Stimulated activated CD8-positive, alpha-beta memory T cell treated with anti-CD3 and anti-CD28 coated beads, Interleukin-2, amount 100 ng/mL, for 1 hour (primary cell): ENCODE measurements around the gene CCNJ.

ENCODE experiments used
- DNase-seq, 2 donors: peaks; one replicate each; pipeline ENCODE4 v3.0.0-alpha.2; 2020; ENCODE audit warnings: low read depth in 2 of 2

The CCNJ gene

DNA sequence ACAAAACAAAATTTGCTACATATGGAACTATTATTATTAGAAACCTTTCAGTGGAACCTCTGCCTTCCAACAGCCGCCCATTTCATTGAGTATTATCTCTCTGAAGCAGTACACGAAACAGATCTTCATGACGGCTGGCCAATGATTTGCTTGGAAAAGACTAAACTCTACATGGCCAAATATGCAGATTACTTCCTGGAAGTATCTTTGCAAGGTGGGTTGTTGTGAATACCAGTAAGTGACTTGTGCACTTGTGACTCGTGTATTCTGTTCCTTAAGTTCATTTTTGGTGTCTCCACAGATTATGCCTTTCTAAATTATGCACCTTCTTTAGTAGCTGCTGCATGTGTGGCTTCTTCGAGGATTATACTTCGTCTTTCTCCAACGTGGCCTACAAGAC, 13.4 kb downstream of the CCNJ start:
- DNase-seq = no peak

DNA sequence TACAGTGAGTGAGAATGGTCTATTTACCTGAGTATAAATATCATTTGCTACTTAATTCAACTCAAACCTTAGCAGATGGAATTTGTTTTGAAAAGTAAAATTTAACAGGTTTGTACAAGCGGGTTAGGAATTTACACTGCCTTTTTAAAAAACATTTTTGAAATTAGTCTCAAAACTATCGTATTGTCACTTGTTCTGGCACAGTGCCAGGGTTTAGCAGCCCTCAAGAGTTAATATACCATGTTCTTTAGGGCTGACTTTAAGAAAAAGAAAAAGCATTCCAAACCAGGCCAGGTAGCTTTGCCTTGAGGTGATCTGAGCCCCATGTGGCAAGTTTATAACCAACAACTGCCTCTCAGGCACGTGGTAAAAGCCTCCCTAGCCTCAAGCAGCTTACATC, 17.8 kb downstream of the CCNJ start:
- no peak for DNase-seq

DNA sequence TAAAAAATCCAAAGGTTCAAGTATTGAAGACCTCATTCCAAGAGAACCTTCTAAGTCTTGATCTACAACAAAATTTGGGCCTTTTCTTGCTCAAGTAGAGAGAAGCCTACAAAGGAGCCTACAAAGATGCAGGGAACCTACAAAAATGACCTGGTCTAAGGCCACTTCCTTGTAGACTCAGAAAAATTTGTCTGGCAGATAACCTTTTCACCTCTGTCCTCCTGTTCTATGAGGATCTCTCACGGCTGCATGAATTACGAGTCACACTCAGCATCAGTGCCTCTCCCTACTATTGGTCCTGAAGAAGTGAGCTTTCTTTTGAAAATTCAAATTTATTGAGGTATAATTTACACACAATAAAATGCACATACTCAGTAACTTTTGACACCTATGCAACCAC, 29.3 kb downstream of the CCNJ start:
- DNase-seq = no peak

DNA sequence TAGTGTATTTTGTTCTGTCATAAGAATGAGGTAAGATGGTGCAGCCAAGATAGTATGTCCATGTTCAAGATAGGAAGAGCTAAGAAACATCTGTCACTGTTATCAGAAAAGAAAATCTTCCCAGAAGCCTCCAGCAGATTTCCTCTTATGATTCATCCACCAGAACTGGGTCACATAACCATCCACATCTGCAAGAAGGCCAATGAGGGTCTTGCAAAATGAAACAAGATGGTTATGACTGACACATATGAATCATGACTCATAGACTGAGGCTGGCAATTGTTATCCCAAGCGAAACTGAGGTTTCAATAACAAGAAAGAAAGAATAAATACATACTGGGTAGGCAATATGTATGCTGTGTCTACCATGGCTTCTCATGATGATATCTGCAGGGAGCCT, 30.3 kb downstream of the CCNJ start:
- DNase-seq = no peak

DNA sequence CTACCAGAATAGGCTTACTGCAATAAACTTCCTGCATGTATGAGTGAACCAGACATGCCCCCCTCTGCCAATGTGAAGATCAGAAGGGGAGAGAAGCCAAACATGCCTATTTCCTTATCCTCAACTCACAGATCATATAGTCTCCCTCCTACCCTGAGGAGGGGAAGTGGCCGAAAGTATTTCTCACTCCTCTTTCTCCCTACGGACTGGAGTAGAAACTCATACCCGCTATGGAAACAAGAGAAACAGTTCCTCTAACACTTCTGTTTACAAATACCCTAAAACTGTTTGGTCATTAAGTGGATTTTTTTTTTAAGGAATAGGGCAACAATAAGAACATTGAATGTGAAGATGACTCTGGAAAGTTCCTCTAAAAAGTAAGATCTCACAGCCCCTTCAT, 31.4 kb downstream of the CCNJ start:
- no peak for DNase-seq

DNA sequence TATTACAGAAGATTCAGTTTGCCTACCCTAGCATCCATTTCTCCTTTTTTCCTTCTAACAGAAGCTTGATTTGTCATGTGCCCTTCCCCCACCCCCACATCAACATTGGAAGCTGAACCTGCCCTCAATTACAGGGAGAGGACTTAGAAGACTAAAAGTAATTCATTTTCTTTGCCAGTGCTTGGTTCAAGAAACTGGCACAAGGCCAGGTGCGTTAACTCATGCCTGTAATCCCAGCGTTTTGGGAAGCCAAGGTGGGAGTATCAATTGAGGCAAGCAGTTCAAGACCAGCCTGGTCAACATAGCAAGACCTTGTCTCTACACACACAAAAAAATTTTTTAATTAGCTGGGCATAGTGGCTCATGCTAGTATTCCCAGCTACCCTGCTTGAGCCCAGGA, 32.6 kb downstream of the CCNJ start:
- DNase-seq = no peak

DNA sequence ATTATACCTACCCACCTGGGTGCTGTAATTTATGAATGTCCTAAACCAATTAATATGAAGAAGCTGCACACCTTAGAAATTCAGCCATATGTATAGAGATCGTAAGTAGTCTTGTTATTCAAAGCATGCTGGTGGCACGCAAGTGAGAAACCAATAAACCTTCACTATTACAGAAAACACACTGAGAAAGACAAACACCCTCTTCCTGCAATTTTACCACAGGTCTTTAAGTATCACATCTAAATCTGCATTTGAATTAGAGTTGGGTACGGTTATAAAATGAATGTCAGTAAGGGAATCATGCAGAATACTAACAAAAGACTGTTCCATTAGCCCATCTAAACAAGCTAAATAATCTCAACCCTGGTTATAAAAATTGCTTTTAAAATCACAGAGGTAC, 33.8 kb downstream of the CCNJ start:
- no peak for DNase-seq

DNA sequence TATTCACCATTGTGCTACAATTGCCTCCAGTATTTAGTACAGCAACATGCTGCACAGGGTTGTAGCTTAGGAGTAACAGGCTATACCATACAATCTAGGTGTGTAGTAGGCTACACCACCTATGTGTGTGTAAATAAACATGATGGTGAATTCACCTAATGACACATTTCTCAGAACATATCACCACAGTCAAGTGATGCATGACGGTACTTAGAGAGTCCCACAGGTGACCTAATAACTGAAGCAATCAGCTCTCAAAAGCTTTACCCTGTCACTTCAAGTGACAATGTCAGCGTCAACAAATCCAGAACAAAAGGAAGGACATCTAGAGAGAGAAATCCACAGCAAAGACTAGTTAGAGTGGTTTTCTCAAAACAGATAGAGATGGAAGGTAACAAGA, 38.8 kb downstream of the CCNJ start:
- DNase-seq = no peak

DNA sequence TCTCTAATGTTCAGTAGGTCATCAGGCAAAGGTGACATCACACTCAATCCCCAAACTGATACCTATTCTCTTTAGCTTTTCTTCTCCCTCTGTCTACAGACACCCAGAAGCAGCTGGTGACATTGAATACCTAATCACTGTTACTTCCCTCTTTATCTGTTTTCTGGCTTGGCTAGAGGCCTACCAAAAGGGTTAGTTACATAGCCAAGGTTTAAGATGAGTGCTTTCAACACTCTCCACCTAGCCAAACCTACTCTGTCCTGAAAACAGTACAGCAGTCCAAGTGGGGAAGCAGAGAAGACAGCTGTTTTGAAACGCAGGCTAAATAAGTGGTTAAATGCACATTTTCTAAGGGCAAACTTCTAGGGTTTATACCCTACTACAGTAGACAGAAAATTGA, 39.4 kb downstream of the CCNJ start:
- DNase-seq = no peak

DNA sequence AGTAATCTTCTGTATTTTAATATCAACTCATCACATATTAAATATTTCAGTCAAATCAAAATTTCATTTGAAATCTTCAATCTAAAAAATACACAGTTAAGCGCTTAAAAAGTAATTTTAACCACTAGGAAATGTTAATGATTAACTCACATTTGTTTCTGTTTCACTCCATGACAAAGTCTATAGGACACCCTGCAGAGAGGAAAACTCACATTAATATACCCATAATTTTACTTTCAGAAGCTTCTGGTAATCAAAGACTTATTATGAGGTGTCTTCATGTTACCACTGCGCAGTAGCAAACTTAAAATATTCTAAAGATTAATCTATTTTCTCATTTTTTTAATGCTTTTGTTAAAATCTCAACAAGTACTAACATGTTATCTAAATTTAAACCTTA, 45.7 kb downstream of the CCNJ start:
- no peak for DNase-seq

DNA sequence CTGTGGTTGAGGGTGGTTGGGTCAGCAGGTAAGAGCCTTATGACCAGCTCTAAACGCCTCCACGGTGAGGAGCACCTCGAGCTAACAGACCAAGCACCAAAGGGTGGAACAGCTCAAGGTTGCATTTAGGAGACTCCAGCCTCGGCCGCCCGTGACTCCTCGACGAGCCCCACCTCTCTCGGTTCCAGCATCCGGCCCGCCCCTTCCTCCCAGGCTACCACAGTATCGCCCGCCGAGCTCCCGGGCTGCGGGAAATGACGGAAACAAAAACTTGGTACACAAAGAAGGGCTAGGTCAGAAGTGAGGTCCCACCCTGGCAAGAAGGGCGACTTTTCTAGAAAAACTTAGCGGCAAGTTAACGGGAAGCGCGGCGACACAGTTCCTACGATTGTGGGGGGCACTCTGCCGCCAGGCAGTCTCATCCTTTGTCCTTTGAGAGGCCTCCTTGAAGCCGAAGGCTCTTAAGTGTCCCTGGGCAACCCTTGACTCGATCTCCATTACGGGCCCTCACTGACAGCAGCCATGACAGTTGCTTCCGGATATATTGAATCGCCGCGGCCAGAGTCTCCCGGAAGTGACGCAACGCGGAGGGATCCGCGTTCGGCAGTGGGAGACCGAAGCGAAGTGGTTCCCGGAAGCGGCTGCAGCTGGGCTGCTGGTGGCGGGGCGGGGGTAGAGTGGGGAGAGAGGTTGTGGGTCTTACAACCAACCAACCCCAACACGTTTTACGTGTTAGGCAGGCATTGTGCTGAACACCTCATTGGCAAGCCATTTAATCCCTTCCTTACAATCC, 46.5 kb downstream of the CCNJ start:
- peak; percentile 82 to 86 for DNase-seq

DNA sequence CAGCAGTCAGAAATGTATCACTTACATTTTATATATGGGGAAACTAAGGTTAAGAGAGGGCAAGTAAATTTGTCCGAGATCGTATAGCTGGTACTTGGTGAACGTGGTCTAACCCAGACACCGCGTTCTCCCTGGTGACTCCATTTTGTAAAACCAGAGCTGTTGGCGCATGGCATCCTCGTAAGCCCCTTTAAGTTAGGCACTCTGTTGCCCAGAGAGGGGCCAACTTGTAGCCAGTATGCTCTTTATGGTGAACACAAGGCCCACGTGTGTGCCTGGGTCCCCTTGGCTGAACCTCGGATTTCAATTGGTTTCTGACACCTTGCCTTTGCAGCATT, 47.0 kb downstream of the CCNJ start:
- no peak for DNase-seq

DNA sequence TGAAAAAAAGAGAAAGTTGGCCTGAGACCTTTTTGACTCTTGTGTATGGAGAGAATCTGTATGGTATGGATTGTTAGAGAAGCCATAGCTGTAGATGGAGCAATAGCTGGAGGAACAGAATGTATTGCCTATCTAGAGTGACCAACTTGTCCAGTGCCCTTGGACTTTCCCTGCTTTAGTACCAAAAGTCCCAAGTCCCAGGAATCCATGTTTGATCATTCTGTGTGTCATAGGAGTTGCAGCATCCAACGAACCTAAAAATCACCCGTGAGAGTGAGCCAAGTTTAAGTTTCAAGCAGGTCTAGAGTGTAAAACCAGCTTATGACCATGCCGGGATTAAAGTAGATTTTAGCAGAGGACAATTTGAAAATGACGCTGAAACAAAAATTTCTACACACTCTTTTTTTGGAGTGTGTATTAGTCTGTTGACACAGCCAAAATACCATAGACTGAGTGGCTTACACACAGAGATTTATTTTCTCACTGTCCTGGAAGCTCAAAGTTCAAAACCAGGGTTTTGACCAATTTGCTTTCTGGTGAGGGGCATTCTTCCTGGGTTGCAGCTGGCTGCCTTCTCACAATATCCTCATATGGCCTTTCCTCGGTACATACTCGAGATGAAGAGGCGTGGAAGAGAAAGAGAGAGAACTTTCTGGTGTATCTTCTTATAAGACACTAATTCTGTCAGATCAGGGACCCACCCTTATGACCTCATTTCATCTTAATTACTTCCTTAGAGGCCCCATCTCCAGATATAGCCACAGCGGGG, 49.8 kb downstream of the CCNJ start:
- DNase-seq = no peak

DNA sequence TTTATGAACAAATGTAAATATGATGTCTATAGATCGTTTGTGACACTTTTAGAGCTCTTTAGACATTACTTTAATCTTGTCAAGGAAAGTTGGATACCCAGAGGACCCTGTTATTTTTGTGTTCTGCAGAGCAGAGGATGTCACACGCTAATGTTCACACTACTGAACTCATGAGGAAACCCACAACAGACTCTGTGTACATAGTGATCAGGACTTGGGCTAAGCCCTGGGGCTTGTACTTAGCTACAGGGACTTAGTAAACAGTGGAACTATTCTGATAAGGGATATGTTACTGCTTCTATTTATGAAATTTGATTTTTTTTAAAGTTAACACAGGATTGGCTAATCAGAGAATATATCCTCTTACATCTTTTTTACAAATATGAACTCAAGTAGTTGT, 50.6 kb downstream of the CCNJ start:
- DNase-seq = no peak

DNA sequence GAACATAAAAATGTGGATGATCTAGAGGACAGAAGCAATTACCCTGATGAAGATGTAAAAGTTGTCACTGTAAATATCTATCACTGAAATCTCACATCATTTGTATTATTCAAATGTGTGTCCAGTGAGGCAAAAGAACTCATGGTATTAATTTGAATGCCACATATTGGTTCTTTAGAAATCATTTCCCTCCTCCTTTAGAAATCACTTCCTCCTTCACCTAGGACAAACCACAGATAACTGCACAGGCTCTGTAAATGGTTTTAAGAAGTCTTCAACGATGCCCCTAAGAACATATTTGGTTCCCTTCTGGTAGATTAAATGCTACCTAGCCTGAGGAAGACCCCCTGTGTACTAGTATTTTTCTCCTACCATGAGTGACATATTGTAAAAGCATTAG, 53.6 kb downstream of the CCNJ start:
- no peak for DNase-seq

DNA sequence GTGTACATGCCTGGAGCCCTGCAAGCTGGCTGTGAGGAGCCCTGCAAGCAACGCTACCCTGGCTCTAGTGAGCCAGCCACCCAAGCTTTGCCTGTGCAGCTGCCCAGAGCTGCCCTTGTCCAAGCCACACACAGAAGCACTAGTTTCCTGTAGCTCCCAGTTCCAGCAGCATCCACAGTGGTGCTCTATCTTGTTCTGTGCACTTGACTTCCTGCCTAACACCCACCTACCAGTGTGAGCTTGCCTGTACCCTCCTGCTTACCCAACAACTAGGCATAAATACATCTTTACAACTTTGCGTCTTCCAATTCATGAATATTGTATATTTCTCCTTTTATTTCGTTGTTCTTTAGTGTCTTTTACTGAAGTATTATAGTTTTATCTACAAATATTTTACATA, 54.5 kb downstream of the CCNJ start:
- DNase-seq = no peak

DNA sequence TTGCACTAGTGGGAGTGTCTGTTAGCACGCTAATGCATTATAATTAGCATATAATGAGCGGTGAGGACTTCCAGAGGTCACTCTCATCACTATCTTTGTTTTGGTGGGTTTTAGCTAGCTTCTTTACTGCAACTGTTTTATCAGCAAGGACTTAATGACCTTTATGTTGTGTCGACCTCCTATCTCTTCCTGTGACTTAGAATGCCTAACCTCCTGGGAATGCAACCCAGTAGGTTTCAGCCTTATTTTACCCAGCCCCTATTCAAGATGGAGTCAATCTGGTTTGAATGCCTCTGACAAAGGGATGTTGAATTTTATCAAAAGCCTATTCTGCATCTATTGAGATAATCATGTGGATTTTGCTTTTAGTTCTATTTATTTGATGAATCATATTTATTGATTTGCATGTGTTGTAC, 64.2 kb downstream of the CCNJ start:
- no peak for DNase-seq
